HepG2 (cell line): ENCODE results near the gene CERS3. TPM values are rescaled to one million over a fixed set of nuclear protein-coding genes. Genes with fewer than 3 reads are reported as not detected.

Experiments
- AGO1 ChIP-seq: fragments of 200-400 bp; formaldehyde crosslinking; IDR thresholded peaks from 2 replicates; pipeline ENCODE4 v1.6.1; 2017; ENCODE audit warnings: mild to moderate bottlenecking, low read depth, low read length, moderate library complexity; ENCODE audit not compliant: poor library complexity, severe bottlenecking
- CENPT ChIP-seq: sonication (generic); formaldehyde crosslinking; IDR thresholded peaks from 2 replicates; pipeline ENCODE4 v1.8.0; 2022; ENCODE audit warnings: low read depth, mild to moderate bottlenecking, moderate library complexity, missing genetic modification reagents
- DNMT3B ChIP-seq: conservative IDR thresholded peaks from 2 replicates; pipeline ENCODE4 v1.6.1; 2016; ENCODE audit warnings: missing biosample characterization, control low read depth
- HMG20A ChIP-seq: IDR thresholded peaks from 2 replicates; pipeline ENCODE4 v1.6.1; 2016; ENCODE audit warnings: borderline replicate concordance
- KLF11 ChIP-seq: IDR thresholded peaks from 2 replicates; pipeline ENCODE4 v1.6.1; 2016; ENCODE audit warnings: missing compliant biosample characterization
- MAFK ChIP-seq, 2 experiments: IDR thresholded peaks in 1 of 2; conservative IDR thresholded peaks in 1 of 2; 2 replicates each; pipeline ENCODE4 v1.6.1; 2011; ENCODE audit warnings: improper control_type of control experiment in 2 of 2, low read length in 2 of 2
- MED13 ChIP-seq: sonication (generic); formaldehyde crosslinking; IDR thresholded peaks from 2 replicates; pipeline ENCODE4 v1.5.0; 2020; ENCODE audit warnings: missing genetic modification reagents
- MTA3 ChIP-seq: sonication (generic); formaldehyde crosslinking; IDR thresholded peaks from 2 replicates; pipeline ENCODE4 v1.4.0; 2020; ENCODE audit warnings: missing genetic modification reagents
- MXD1 ChIP-seq: sonication (generic); formaldehyde crosslinking; IDR thresholded peaks from 2 replicates; pipeline ENCODE4 v1.4.0; 2020; ENCODE audit warnings: mild to moderate bottlenecking, missing genetic modification reagents
- NFE2L2 ChIP-seq: fragments of 150-350 bp; IDR thresholded peaks from 2 replicates; pipeline ENCODE4 v1.6.1; 2014; ENCODE audit warnings: low read length
- PHF20 ChIP-seq: sonication (generic); formaldehyde crosslinking; IDR thresholded peaks from 2 replicates; pipeline ENCODE4 v1.5.0; 2020; ENCODE audit warnings: mild to moderate bottlenecking, missing genetic modification reagents
- PRMT3 ChIP-seq: sonication (generic); formaldehyde crosslinking; IDR thresholded peaks from 2 replicates; pipeline ENCODE4 v1.8.1; 2022; ENCODE audit warnings: low read depth, mild to moderate bottlenecking, moderate library complexity, missing genetic modification reagents, borderline replicate concordance
- RAD51 ChIP-seq: fragments of 450-650 bp; IDR thresholded peaks from 2 replicates; pipeline ENCODE4 v1.6.1; 2016; ENCODE audit warnings: borderline replicate concordance
- SSRP1 ChIP-seq: IDR thresholded peaks from 2 replicates; pipeline ENCODE4 v1.6.1; 2016; ENCODE audit warnings: control low read depth
- ZNF441 ChIP-seq: sonication (generic); formaldehyde crosslinking; IDR thresholded peaks from 2 replicates; pipeline ENCODE4 v1.7.0; 2021; ENCODE audit warnings: missing genetic modification reagents, borderline replicate concordance
- ZNF558 ChIP-seq: sonication (generic); formaldehyde crosslinking; IDR thresholded peaks from 2 replicates; pipeline ENCODE4 v1.9.0; 2022; ENCODE audit warnings: mild to moderate bottlenecking, missing genetic modification reagents, borderline replicate concordance
- ZNF639 ChIP-seq: conservative IDR thresholded peaks from 2 replicates; pipeline ENCODE4 v1.6.1; 2018; ENCODE audit warnings: missing genetic modification reagents
- ZNF770 ChIP-seq: sonication (generic); formaldehyde crosslinking; IDR thresholded peaks from 2 replicates; pipeline ENCODE4 v1.5.0; 2020; ENCODE audit warnings: mild to moderate bottlenecking, missing genetic modification reagents
- polyA plus RNA-seq, 8 experiments: library from polyadenylated mRNA; depleted of rRNA in 3 of 8; stranded (reverse) in 7 of 8; unstranded in 1 of 8; fragments of >200 nt; fragmentation: Illumina TruSeq in 4 of 8; extraction: Trizol in 4 of 8; gene quantifications; 2 replicates each; pipeline versions ENCODE4 v1.2.1 to v1.2.3, GENCODE V29; 2011 to 2016; ENCODE audit warnings: low read depth in 4 of 8, missing spikeins in 1 of 8, mixed read lengths in 1 of 8; ENCODE audit not compliant: insufficient read depth in 1 of 8
- total RNA-seq, 5 experiments: library from RNA; depleted of rRNA; stranded (reverse); fragments of >200 nt; fragmentation: Illumina TruSeq; extraction: Trizol; gene quantifications; 2 replicates each; pipeline ENCODE4 v1.2.3, GENCODE V29; 2016; ENCODE audit warnings: low read depth in 1 of 5
- TF ChIP-seq, protein P1 (sequence below): IDR thresholded peaks from 2 replicates; pipeline ENCODE4 v1.6.1; 2018; ENCODE audit warnings: missing genetic modification reagents
- TF ChIP-seq, protein P2 (sequence below): sonication (generic); formaldehyde crosslinking; IDR thresholded peaks from 2 replicates; pipeline ENCODE4 v1.8.1; 2023; ENCODE audit warnings: mild to moderate bottlenecking, moderate library complexity, missing genetic modification reagents
- TF ChIP-seq, protein P3 (sequence below): sonication (generic); formaldehyde crosslinking; IDR thresholded peaks from 2 replicates; pipeline ENCODE4 v1.8.1; 2023; ENCODE audit warnings: mild to moderate bottlenecking, missing genetic modification reagents, borderline replicate concordance
- TF ChIP-seq, protein P4 (sequence below): IDR thresholded peaks from 2 replicates; pipeline ENCODE4 v1.6.1; 2016; ENCODE audit warnings: missing biosample characterization, missing genetic modification reagents, low read depth

CERS3 gene
- total and polyA plus RNA-seq, 2 of the 13 experiments (the other 11 are each of a cell fraction or from before 2014, with no cell fraction given): not detected

DNA sequence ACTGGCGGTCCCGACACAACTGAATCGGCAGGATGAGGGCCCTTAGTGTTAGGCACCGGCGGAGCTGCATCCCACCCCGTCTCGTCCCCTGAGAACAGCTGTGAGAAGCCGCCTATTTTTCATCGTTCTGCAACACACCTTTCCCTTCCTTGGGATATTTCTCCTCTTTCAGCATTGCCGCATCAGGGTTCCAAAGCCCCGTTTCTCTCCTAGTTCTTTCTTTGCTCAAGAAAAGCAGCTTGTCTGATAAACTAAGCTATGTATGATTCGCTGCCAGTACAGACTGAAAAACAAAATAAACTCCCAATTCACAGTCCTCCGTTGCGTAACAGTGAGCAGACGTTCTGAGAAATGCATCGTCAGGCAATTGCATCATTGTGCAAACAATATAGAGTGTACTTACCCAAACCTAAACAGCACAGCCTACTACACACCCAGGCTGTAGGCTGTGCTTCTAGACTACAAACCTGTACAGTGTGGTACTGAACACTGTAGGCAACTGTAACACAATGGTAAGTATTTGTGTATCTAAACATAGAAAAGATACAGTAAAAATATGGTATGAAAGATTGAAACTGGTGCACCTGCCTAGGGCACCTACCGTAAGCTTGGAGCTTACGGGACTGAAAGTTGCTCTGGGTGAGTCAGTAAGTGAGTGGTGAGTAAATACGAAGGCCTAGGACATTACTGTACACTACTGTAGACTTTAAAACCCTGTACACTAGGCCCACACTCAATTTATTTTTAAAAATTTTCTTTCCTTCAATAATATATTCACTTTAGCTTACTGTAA lies 178.1 kb downstream of the CERS3 start (continued):
- TF ChIP-seq, protein P1, sequence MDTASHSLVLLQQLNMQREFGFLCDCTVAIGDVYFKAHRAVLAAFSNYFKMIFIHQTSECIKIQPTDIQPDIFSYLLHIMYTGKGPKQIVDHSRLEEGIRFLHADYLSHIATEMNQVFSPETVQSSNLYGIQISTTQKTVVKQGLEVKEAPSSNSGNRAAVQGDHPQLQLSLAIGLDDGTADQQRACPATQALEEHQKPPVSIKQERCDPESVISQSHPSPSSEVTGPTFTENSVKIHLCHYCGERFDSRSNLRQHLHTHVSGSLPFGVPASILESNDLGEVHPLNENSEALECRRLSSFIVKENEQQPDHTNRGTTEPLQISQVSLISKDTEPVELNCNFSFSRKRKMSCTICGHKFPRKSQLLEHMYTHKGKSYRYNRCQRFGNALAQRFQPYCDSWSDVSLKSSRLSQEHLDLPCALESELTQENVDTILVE (CRISPR knock-in tag): peak; percentile 65; the same call in 1 of the 2 replicates
- TF ChIP-seq CENPT (CRISPR knock-in tag) (no peak), RAD51 (no peak), PHF20 (CRISPR knock-in tag) (no peak), SSRP1 (peak; percentile 52; the same call in 1 of the 2 replicates), MAFK (conservative IDR thresholded peaks at IDR 0.05 in 1 of 2, IDR thresholded peaks at IDR 0.05 in 1 of 2; ENCODE audit: low read length in 2 of 2) (peak; percentile 90 to 97), PRMT3 (CRISPR knock-in tag) (no peak), KLF11 (CRISPR knock-in tag) (0 out of 2 replicates have a peak, but pooled peaks have one; percentile 17), ZNF441 (CRISPR knock-in tag) (no peak), MTA3 (CRISPR knock-in tag) (no peak), MXD1 (CRISPR knock-in tag) (no peak), MED13 (CRISPR knock-in tag) (no peak), NFE2L2 (peak; percentile 41; the same call in 1 of the 2 replicates), HMG20A (CRISPR knock-in tag) (peak; percentile 66; the same call in 1 of the 2 replicates), ZNF558 (no peak), ZNF639 (CRISPR knock-in tag) (no peak), AGO1 (no peak), ZNF770 (CRISPR knock-in tag) (no peak), DNMT3B (no peak)
- TF ChIP-seq, protein P2, sequence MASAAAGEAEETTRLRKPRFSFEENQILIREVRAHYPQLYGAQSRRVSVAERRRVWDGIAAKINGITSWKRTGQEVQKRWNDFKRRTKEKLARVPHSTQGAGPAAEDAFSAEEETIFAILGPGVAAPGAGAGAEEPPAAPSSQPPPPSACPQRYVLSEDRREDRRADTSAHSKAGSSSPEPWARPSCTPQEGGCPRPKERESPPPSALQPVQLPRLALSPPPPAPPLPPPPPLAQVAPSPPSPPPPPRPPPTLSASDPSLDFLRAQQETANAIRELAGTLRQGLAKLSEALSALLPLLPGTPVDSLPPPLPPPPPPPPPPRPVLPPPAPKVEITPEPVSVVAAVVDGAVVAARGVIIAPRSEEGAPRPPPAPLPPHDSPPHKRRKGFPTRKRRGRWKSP (CRISPR knock-in tag): no peak; the same call in 1 of the 2 replicates
- TF ChIP-seq, protein P3, sequence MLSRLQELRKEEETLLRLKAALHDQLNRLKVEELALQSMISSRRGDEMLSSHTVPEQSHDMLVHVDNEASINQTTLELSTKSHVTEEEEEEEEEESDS (CRISPR knock-in tag): no peak; the same call in 1 of the 2 replicates
- TF ChIP-seq, protein P4, sequence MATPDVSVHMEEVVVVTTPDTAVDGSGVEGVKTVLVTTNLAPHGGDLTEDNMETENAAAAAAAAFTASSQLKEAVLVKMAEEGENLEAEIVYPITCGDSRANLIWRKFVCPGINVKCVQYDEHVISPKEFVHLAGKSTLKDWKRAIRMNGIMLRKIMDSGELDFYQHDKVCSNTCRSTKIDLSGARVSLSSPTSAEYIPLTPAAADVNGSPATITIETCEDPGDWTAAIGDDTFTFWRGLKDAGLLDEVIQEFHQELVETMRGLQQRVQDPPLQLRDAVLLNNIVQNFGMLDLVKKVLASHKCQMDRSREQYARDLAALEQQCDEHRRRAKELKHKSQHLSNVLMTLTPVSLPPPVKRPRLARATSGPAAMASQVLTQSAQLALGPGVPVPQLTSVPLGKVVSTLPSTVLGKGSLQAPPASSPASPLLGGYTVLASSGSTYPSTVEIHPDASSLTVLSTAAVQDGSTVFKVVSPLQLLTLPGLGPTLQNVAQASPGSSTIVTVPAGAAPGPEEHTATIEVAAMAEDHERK (CRISPR knock-in tag): no peak
